ENCODE measurements around the gene QRICH1.

The QRICH1 gene

DNA sequence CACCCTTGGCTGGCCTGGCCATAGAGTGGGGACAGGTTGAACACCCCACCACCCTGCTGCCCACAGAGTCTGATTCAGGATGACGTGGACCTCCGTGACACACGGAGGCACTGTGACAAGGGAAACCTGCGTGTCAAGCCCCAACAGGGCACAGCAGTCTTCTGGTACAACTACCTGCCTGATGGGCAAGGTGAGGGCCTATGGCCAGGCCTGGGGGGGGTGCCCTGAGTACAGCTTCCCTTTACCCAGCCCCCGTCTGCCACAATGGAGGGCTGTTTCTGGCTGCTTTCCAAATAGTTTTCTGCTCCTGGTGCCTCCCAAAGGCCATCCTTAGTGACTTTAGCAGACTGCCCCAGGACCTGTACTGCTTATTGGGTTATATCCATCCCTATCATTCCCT, 87.9 kb downstream of the QRICH1 start:
- no peak for TF ChIP-seq CEBPB (IDR thresholded peaks at IDR 0.05)

DNA sequence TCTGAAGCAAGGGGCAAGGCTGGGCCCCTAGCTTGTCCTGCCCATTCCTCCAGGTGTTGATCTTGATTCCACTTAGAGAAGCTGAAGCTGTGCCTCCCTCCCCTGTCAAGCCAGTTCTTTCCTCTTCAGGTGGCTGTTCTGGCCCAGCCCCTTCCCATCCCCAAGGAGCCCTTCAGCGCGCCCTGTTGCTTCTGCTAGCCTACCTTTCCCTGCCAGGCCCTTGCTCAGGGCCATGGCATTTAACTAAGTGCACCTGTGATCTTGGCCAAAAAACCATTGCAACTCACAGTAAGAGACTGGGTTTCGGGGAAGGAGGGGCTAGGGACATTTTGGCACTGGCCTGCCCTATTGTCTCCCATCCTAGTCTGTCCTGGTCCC, 88.6 kb downstream of the QRICH1 start:
- TF ChIP-seq CREB1 (IDR thresholded peaks at IDR 0.05; ENCODE audit: low read depth), result no peak
- no peak for TF ChIP-seq EGR1 (IDR thresholded peaks at IDR 0.05)
- TF ChIP-seq ZBTB7A (IDR thresholded peaks at IDR 0.05; ENCODE audit: low read depth), result 0 out of 2 replicates have a peak, but pooled peaks have one; percentile 27
- TF ChIP-seq FOXM1 (IDR thresholded peaks at IDR 0.05; ENCODE audit: borderline replicate concordance, low read depth), result no peak

DNA sequence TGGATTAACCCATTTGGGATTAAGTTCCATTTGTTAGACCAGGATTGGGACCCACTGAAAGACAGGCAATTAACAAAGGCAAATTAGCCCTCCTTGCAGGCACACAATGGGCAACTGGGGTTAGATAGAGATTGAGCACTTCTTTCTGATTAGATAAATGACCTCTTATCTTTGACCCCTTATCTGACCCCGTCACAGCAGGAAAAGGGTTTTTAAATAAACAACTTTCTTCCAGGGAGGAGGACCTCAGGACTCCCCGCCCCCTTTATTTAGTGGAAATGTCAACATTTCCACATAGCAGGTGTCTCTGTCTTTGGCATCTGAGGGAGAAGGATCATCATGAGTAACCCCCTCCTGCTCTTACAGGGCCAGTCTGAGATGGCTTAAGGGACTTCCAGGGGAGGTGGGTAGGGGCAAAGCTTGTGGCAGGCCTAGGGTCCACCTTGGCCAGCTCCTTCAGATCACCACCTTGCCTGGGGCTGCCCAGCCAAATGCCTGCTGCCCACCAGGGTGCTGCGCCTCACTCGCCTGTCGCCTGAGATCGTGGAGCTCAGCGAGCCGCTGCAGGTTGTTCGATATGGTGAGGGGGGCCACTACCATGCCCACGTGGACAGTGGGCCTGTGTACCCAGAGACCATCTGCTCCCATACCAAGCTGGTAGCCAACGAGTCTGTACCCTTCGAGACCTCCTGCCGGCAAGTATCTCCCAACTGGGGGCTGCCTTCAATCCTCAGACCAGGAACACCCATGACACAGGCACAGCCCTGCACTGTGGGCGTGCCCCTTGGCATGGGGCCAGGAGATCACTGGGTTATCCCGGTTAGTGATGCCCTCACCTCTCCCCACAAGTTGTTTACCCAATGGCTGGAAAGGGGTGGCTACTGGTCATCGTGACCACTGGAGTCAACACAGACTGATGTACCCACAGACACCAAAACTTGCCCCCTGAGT, 89.2 kb downstream of the QRICH1 start:
- no peak for TF ChIP-seq TCF12 (IDR thresholded peaks at IDR 0.05; ENCODE audit: low read depth)
- TF ChIP-seq NFIC (IDR thresholded peaks at IDR 0.05), result peak; percentile 55; the same call in 1 of the 2 replicates

DNA sequence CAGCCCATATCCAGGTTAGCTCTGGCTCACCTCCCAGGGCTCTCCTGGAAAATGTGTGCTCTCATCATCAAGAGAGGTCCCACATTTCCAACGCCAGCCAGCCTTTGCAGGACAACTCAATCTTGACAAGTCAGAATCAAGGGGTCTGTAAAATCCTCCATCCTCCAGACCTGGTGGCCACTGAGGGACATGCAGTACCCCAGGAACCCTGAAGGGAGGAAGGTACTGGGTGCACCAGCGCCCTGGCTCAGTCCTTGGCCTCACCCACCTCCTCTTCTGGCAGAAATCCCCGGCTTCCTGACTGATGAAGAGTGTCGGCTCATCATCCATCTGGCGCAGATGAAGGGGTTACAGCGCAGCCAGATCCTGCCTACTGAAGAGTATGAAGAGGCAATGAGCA, 92.7 kb downstream of the QRICH1 start:
- TF ChIP-seq, protein P1, sequence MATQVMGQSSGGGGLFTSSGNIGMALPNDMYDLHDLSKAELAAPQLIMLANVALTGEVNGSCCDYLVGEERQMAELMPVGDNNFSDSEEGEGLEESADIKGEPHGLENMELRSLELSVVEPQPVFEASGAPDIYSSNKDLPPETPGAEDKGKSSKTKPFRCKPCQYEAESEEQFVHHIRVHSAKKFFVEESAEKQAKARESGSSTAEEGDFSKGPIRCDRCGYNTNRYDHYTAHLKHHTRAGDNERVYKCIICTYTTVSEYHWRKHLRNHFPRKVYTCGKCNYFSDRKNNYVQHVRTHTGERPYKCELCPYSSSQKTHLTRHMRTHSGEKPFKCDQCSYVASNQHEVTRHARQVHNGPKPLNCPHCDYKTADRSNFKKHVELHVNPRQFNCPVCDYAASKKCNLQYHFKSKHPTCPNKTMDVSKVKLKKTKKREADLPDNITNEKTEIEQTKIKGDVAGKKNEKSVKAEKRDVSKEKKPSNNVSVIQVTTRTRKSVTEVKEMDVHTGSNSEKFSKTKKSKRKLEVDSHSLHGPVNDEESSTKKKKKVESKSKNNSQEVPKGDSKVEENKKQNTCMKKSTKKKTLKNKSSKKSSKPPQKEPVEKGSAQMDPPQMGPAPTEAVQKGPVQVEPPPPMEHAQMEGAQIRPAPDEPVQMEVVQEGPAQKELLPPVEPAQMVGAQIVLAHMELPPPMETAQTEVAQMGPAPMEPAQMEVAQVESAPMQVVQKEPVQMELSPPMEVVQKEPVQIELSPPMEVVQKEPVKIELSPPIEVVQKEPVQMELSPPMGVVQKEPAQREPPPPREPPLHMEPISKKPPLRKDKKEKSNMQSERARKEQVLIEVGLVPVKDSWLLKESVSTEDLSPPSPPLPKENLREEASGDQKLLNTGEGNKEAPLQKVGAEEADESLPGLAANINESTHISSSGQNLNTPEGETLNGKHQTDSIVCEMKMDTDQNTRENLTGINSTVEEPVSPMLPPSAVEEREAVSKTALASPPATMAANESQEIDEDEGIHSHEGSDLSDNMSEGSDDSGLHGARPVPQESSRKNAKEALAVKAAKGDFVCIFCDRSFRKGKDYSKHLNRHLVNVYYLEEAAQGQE (IDR thresholded peaks at IDR 0.05; ENCODE audit: low read depth), result no peak
- TF ChIP-seq CREB1 (IDR thresholded peaks at IDR 0.05; ENCODE audit: low read depth) (no peak), ZBTB7A (IDR thresholded peaks at IDR 0.05; ENCODE audit: low read depth) (no peak), RAD21 (IDR thresholded peaks at IDR 0.05; ENCODE audit: low read depth) (no peak), TCF12 (IDR thresholded peaks at IDR 0.05; ENCODE audit: low read depth) (no peak), EP300 (IDR thresholded peaks at IDR 0.05; ENCODE audit: borderline replicate concordance) (no peak), EGR1 (IDR thresholded peaks at IDR 0.05) (no peak)
- TF ChIP-seq, protein P2, sequence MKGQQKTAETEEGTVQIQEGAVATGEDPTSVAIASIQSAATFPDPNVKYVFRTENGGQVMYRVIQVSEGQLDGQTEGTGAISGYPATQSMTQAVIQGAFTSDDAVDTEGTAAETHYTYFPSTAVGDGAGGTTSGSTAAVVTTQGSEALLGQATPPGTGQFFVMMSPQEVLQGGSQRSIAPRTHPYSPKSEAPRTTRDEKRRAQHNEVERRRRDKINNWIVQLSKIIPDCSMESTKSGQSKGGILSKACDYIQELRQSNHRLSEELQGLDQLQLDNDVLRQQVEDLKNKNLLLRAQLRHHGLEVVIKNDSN (IDR thresholded peaks at IDR 0.05), result no peak

DNA sequence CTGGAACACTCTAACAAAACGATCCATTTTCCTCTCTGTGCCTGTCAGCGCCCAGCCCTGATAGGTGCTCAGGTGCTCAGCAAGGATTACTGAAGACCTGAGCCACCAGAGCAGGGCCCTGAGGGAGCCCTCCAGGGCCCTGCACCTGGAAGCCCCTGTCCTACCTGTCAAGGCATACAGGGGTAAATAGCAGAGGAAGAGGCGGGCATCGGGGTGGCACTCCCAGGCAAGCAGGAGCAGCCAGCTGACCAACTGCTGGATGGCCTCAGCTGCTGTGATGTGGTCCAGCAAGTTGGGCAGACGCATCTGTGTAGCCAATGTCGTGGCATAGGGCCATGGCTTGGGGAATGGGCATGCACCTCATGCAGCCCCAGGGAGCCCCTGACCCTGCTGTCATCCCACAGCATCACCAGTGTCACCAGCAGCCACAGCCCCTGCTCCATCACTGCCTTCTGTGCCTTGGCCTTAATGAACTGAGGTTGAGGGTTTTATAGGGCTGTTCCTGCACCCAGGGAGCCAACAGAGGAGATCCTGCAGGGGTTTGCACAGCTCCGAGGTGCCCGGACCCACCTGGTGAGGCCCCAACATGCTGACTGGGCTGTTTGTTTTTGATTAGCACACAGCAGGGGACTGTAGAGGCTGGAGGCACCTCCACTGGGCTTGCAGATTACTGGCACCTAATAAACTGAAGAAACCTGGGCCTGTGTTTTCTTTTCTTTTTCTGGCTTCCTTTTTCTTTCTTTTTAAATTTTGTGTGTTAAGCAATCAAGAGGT, 94.6 kb downstream of the QRICH1 start:
- TF ChIP-seq TCF12 (IDR thresholded peaks at IDR 0.05; ENCODE audit: low read depth), result no peak
- TF ChIP-seq ZBTB7A (IDR thresholded peaks at IDR 0.05; ENCODE audit: low read depth), result no peak

DNA sequence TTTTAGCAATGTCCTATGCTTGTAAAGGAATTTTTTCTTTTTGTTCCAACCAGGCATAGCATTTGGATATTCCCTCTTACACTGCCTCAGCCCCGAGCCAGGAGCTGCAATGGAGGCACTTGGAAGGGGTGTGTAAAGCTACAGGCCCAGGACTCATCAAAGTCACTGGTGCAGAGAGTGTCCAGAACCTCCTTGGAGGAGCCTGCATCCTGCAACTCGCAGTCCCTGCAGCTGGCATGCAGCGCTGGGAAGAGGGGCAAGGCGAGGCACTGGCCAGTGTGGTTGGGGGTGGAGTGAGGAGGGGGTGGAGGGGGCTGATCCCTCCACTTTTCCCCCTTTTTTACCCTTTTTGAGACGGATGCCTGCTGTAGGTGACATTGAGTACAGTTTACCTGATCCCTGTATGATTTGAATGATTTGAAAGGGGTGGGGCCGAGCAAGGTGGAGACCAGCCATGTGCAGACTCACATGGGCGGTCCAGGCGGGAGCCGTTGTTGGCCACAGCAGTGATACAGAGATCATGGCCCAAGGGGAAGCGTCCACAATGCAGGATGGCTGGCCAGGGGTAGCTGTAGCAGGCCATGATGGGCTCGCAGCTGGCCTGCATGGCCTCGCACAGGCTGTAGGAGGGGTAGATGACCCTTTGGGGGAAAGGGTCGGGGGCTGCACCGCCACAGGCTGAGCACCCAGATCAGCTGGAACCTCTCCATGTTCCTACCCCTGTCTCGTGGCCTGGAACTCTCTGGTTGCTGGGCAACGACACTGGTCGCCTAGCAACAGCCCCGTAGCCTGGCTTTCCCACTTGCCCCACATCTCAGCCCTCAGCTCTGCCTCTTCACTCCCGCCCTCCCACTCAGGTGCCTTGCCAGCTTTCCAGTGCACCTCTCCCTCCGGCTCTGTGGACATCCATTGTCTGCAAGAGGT, 95.9 kb downstream of the QRICH1 start:
- TF ChIP-seq, protein P3, sequence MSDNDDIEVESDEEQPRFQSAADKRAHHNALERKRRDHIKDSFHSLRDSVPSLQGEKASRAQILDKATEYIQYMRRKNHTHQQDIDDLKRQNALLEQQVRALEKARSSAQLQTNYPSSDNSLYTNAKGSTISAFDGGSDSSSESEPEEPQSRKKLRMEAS (IDR thresholded peaks at IDR 0.05), result no peak
- TF ChIP-seq ZBTB7A (IDR thresholded peaks at IDR 0.05; ENCODE audit: low read depth) (no peak), CREB1 (IDR thresholded peaks at IDR 0.05; ENCODE audit: low read depth) (no peak), TAF1 (IDR thresholded peaks at IDR 0.05; ENCODE audit: low read depth) (no peak), EGR1 (IDR thresholded peaks at IDR 0.05) (no peak)
- TF ChIP-seq, protein P2 (IDR thresholded peaks at IDR 0.05), result no peak

DNA sequence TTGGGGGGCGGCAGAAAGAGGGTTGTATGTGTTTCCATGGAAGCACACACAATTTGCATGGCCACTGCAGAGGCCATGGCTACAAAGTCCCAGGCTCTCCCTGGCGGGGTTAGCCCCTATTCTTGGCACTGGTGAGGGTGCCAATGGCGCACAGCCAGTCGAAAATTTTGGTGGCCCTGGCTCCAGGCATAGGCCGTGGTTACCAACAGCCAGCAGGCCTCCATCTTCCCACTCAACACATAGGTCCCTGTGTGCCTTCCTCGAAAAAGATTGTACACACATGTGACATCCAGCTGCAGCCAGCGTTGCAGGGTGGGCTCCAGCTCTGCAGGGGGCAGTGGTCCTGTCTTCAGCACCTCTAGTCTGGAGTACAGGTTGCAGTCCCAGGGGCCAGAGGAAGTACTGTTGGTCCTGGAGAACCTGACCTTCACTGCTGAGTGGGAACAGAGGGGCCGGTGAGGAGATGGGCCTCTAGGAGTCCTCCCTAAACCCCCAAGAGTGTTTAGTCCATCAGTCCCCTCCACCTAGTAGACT, 96.7 kb downstream of the QRICH1 start:
- TF ChIP-seq, protein P3 (IDR thresholded peaks at IDR 0.05), result no peak
- TF ChIP-seq, protein P1 (IDR thresholded peaks at IDR 0.05; ENCODE audit: low read depth), result no peak

Measured in Ishikawa (cell line).